Stimulated activated CD4-positive, alpha-beta T cell treated with anti-CD3 and anti-CD28 coated beads, Interleukin-1b, Interleukin-23, amount 100 ng/mL, for 1 hour (primary cell): Measurements from ENCODE around the gene SLPI.
A peak's percentile ranks its signal among the peaks of the same experiment; 100 is the strongest.

Experiments
- DNase-seq, 2 donors: peaks; one replicate each; pipeline ENCODE4 v3.0.0-alpha.2; 2020; ENCODE audit warnings: low read depth in 2 of 2

The SLPI gene

GRCh38 chr20:45275338-45275737 is 21.0 kb upstream of the SLPI start:
- no peak for DNase-seq

GRCh38 chr20:45269754-45270270 is 15.4 kb upstream of the SLPI start:
- DNase-seq, result no peak

GRCh38 chr20:45269056-45269455 is 14.7 kb upstream of the SLPI start:
- no peak for DNase-seq

GRCh38 chr20:45268531-45268930 is 14.2 kb upstream of the SLPI start:
- no peak for DNase-seq

- no peak for DNase-seq
Measured at GRCh38 chr20:45266977-45267376, 12.6 kb upstream of the SLPI start.

- no peak for DNase-seq
Measured at GRCh38 chr20:45263556-45264266, 9.3 kb upstream of the SLPI start.

GRCh38 chr20:45258664-45259063 is 4.3 kb upstream of the SLPI start:
- no peak for DNase-seq

- no peak for DNase-seq
Measured at GRCh38 chr20:45258259-45258658, 3.9 kb upstream of the SLPI start.

- no peak for DNase-seq
Measured at GRCh38 chr20:45257711-45258110, 3.3 kb upstream of the SLPI start.

- no peak for DNase-seq
Measured at GRCh38 chr20:45257161-45257560, 2.8 kb upstream of the SLPI start.

GRCh38 chr20:45253261-45253660 is 1.1 kb downstream of the SLPI start:
- DNase-seq, result no peak

- DNase-seq, result no peak
Measured at GRCh38 chr20:45251884-45252560, 2.3 kb downstream of the SLPI start.

GRCh38 chr20:45248609-45249008 is 5.8 kb downstream of the SLPI start:
- DNase-seq, result no peak

- DNase-seq, result no peak
Measured at GRCh38 chr20:45247865-45248264, 6.5 kb downstream of the SLPI start.

GRCh38 chr20:45246109-45246508 is 8.3 kb downstream of the SLPI start:
- DNase-seq, result no peak

GRCh38 chr20:45238139-45238538 is 16.2 kb downstream of the SLPI start:
- no peak for DNase-seq

GRCh38 chr20:45235995-45236394 is 18.4 kb downstream of the SLPI start:
- no peak for DNase-seq

- no peak for DNase-seq
Measured at GRCh38 chr20:45230631-45231030, 23.7 kb downstream of the SLPI start.

- peak in 1 of 2 donors; percentile 4 for DNase-seq
Measured at GRCh38 chr20:45229264-45230056, 24.9 kb downstream of the SLPI start.

GRCh38 chr20:45226287-45226686 is 28.1 kb downstream of the SLPI start:
- DNase-seq, result no peak

GRCh38 chr20:45223136-45223535 is 31.2 kb downstream of the SLPI start:
- no peak for DNase-seq

GRCh38 chr20:45221076-45221475 is 33.3 kb downstream of the SLPI start, which contains the start of gene SEMG2:
Gene SEMG2, plus strand, starts transcription at chr20:45221373. Its CDS starts 17 bp downstream, at chr20:45221390.
- DNase-seq, result no peak
